ENCODE results near the gene NEK5.
"Not testable (repeated sequence)": the region's sequence is repeated elsewhere in the genome, so short reads cannot be mapped to it uniquely, and the experiment has no call there.

Gene NEK5

GRCh38 chr13:52112591-52112990, 16.3 kb downstream of the NEK5 start:
- no peak overlapping the region for H3K27ac ChIP-seq
- TF ChIP-seq, protein P1, sequence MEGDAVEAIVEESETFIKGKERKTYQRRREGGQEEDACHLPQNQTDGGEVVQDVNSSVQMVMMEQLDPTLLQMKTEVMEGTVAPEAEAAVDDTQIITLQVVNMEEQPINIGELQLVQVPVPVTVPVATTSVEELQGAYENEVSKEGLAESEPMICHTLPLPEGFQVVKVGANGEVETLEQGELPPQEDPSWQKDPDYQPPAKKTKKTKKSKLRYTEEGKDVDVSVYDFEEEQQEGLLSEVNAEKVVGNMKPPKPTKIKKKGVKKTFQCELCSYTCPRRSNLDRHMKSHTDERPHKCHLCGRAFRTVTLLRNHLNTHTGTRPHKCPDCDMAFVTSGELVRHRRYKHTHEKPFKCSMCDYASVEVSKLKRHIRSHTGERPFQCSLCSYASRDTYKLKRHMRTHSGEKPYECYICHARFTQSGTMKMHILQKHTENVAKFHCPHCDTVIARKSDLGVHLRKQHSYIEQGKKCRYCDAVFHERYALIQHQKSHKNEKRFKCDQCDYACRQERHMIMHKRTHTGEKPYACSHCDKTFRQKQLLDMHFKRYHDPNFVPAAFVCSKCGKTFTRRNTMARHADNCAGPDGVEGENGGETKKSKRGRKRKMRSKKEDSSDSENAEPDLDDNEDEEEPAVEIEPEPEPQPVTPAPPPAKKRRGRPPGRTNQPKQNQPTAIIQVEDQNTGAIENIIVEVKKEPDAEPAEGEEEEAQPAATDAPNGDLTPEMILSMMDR (IDR thresholded peaks at IDR 0.05; ENCODE audit: low read depth, low read length, missing control alignments) = no peak
- no peaks in the 10 kb centered on the region for H3K36me3 ChIP-seq (replicated peaks)
- H3K27me3 ChIP-seq (replicated peaks) = no peaks in the 10 kb centered on the region
- in situ Hi-C loops (cut with HindIII; ENCODE audit: low pct_ligation_motif_present, low sequenced_read_pairs) = no loop called here
- H3K4me3 ChIP-seq (ENCODE audit: low read depth, low read length) = no peak overlapping the region
- DNase-seq = no peak

DNA sequence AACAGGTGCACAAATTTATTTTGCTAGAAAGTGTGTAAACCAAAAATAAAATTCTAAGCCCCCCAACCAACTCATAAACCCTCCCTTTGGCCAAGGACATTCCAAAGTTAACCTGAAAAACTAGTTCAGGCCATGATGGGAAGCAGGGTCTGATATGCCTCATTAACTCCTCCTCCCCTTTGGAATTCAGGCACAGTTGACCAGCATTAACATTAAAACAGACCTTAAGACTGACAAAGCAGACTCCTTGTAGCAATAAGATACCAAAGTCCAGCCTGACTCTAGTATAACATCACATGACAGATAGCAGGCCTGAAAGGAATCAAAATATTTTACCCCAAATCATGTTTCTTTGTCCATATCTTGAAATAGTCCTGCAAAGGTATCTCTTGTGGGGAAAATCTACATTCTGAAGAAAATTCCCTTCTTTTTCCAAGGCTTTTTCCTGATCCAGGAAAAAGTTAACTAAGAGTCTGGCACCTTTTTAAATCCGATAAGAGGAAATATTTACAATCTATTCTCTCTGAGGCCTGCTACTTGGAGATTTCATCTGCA, 19.7 kb downstream of the NEK5 start:
- no peak overlapping the region for H3K27ac ChIP-seq
- TF ChIP-seq, protein P1 (IDR thresholded peaks at IDR 0.05; ENCODE audit: low read depth, low read length, missing control alignments) = no peak
- no peak overlapping the region for H3K4me3 ChIP-seq (ENCODE audit: low read depth, low read length)
- no peaks in the 10 kb centered on the region for H3K36me3 ChIP-seq (replicated peaks)
- DNase-seq = no peak
- no peaks in the 10 kb centered on the region for H3K27me3 ChIP-seq (replicated peaks)
- in situ Hi-C loops (cut with HindIII; ENCODE audit: low pct_ligation_motif_present, low sequenced_read_pairs) = no loop called here

- DNase-seq = no peak
- in situ Hi-C loops (cut with HindIII; ENCODE audit: low pct_ligation_motif_present, low sequenced_read_pairs) = no loop called here
Observed at GRCh38 chr13:52105841-52106240, 23.0 kb downstream of the NEK5 start.

GRCh38 chr13:52104624-52105023, 24.2 kb downstream of the NEK5 start:
- Histone ChIP-seq H3K4me3 (ENCODE audit: low read depth, low read length) (no peak overlapping the region), H3K27ac (no peak overlapping the region), H3K36me3 (replicated peaks) (no peaks in the 10 kb centered on the region), H3K27me3 (replicated peaks) (no peaks in the 10 kb centered on the region)
- TF ChIP-seq, protein P1 (IDR thresholded peaks at IDR 0.05; ENCODE audit: low read depth, low read length, missing control alignments) = no peak
- DNase-seq = no peak
- in situ Hi-C loops (cut with HindIII; ENCODE audit: low pct_ligation_motif_present, low sequenced_read_pairs) = no loop called here

More at GRCh38 chr13:52105841-52106240, 23.0 kb downstream of the NEK5 start:
- Histone ChIP-seq H3K27ac (no peak overlapping the region), H3K36me3 (replicated peaks) (no peaks in the 10 kb centered on the region), H3K27me3 (replicated peaks) (no peaks in the 10 kb centered on the region), H3K4me3 (ENCODE audit: low read depth, low read length) (no peak overlapping the region)
- TF ChIP-seq, protein P1 (IDR thresholded peaks at IDR 0.05; ENCODE audit: low read depth, low read length, missing control alignments) = no peak

DNA sequence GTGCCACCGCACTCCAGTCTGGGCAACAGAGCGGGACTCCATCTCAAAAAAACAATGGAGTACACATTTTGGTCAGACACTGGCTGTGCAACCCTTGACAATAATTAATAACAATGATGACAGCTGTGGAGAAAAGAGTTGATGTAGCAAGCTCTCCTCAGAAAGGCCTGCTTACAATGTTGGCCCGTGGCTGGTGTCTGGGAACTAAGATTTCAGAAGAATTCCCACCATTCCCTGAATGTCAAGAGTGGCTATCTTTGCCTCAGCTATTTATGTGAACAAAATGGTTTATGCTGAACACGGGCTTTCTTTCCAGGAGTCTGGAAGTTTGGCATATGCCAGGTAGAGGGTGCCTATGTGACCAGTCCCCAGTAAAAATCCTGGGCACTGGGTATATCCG, 25.5 kb downstream of the NEK5 start:
- Histone ChIP-seq H3K27me3 (replicated peaks) (no peaks in the 10 kb centered on the region), H3K4me3 (ENCODE audit: low read depth, low read length) (no peak overlapping the region), H3K27ac (no peak overlapping the region), H3K36me3 (replicated peaks) (no peaks in the 10 kb centered on the region)
- TF ChIP-seq, protein P1 (IDR thresholded peaks at IDR 0.05; ENCODE audit: low read depth, low read length, missing control alignments) = no peak
- in situ Hi-C loops (cut with HindIII; ENCODE audit: low pct_ligation_motif_present, low sequenced_read_pairs) = no loop called here
- no peak for DNase-seq

DNA sequence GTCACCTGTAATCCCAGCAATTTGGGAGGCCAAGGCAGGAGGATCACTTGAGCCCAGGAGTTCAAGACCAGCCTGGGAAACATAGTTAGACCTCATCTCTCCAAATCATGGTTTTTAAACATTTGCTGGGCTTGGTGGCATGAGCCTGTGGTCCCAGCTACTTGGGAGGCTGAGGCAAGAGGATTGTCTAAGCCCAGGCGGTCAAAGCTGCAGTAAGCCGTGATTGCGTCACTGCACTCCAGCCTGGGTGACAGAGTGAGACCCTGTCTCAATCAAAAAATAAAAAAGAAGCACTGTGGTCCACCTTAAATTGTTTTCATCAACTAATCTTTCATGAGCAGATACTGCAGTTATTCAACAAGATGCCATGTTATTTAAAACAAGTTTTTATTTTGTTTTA, 26.4 kb downstream of the NEK5 start:
- in situ Hi-C loops (cut with HindIII; ENCODE audit: low pct_ligation_motif_present, low sequenced_read_pairs); H3K27me3 ChIP-seq (replicated peaks); H3K27ac ChIP-seq; H3K36me3 ChIP-seq (replicated peaks); DNase-seq; H3K4me3 ChIP-seq (ENCODE audit: low read depth, low read length): not testable (repeated sequence)

Data from brain microvascular endothelial cell (primary cell).